Activated CD4-positive, alpha-beta memory T cell treated with anti-CD3 and anti-CD28 coated beads for 36 hours (primary cell): ENCODE measurements around the gene FAM3A. TPM values are rescaled to one million over a fixed set of nuclear protein-coding genes. Genes with fewer than 3 reads are reported as not detected.
"Not testable (repeated sequence)": the region's sequence is repeated elsewhere in the genome, so short reads cannot be mapped to it uniquely, and the experiment has no call there.

Experiments used
- CTCF ChIA-PET: fragments of 350-600 bp; sonication (Branson Sonifier 250); formaldehyde crosslinking; loops from one replicate; lab custom pipeline; 2021; ENCODE audit warnings: antibody characterized with exemption, inconsistent platforms; lab: Charles Lee
- POLR2A ChIA-PET: fragments of 350-600 bp; sonication (Branson Sonifier 250); formaldehyde crosslinking; loops from one replicate; lab custom pipeline; 2021; ENCODE audit warnings: antibody characterized with exemption; lab: Charles Lee
- DNase-seq: peaks from one replicate; pipeline ENCODE4 v3.0.0-alpha.2; 2020
- H3K27ac Mint-ChIP-seq: one replicate; pipeline ENCODE4 v1.8.0; 2021; ENCODE audit warnings: mixed read lengths
- H3K27me3 Mint-ChIP-seq: one replicate; pipeline ENCODE4 v1.8.0; 2021; ENCODE audit warnings: mixed read lengths
- H3K36me3 Mint-ChIP-seq: one replicate; pipeline ENCODE4 v1.8.0; 2021; ENCODE audit warnings: mixed read lengths
- H3K4me1 Mint-ChIP-seq: one replicate; pipeline ENCODE4 v1.8.0; 2021; ENCODE audit warnings: low read depth, mixed read lengths
- H3K4me3 Mint-ChIP-seq: one replicate; pipeline ENCODE4 v1.8.0; 2021; ENCODE audit warnings: mild to moderate bottlenecking, mixed read lengths
- H3K9me3 Mint-ChIP-seq: one replicate; pipeline ENCODE4 v1.8.0; 2021; ENCODE audit warnings: mixed read lengths
- intact Hi-C: fragments of 100-400 bp; cut with micrococcal nuclease; formaldehyde crosslinking; loops from one replicate; pipeline ENCODE4 v1.15.1; 2023
- total RNA-seq, 2 experiments: library from RNA; stranded (reverse); gene quantifications; one replicate each; pipeline ENCODE4 v1.2.3, GENCODE V29; 2021

Gene FAM3A
- total RNA-seq, 2 experiments from 2014 or later: 21.4 to 28.4 TPM

DNA sequence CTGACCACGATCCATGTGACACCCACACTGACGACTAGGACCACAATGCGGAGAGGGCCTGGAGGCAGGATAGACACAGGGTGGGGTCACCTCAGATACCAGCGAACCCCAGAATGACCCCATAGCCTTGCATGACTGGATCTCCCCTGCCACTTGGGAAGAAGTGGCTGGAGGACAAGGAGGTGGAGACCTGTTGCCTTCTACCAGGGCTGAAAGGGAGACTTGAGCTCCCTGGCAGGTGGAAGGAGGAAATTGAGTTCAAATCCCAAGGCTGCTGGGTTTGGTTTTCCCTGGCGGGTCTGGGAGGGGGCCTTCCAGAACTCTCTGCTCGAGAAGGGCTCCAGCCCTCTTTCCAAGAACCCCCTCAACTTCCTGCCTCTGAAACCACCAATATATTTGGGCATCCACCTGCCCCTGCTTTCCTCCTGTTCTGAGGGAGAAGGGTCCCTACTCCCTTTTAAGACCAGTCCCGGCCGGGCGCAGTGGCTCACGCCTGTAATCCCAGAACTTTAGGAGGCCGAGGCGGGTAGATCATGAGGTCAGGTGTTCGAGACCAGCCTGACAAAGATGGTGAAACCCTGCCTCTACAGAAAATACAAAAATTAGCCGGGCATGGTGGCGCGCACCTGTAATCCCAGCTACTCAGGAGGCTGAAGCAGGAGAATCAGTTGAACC, 3.0 kb downstream of the FAM3A start:
- ChIA-PET POLR2A (no interaction called here), CTCF (no interaction called here)
- Mint-ChIP-seq H3K9me3 (no peaks in the 10 kb centered on the region), H3K4me3 (no peak overlapping the region), H3K27ac (no peak overlapping the region), H3K27me3 (no peaks in the 10 kb centered on the region), H3K36me3 (peaks cover 10% of the 10 kb centered on the region), H3K4me1 (peaks cover 19% of the 10 kb centered on the region)
- intact Hi-C loops: no loop called here
- DNase-seq: no peak

DNA sequence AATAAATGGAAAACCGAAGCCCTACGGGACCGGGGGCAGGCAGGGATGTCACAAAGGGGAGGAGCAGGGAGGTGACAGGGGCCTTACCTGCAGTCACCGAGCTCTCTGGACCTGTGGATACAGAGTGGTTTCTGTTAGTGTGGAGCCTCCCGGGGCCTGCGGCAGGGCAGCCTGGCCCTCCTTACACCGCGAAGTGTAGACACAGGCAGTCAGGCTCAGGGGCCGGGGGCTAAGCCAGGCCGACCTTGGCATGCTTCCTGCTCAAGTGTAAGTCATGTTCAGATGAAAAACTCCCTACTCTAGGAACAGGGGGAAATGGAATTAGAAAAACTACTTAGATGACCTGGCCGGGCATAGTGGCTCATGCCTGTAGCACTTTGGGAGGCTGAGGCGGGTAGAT, 4.3 kb downstream of the FAM3A start:
- H3K36me3 Mint-ChIP-seq: peaks cover 10% of the 10 kb centered on the region
- H3K4me3 Mint-ChIP-seq: no peak overlapping the region
- peaks cover 19% of the 10 kb centered on the region for H3K4me1 Mint-ChIP-seq
- POLR2A ChIA-PET: no interaction called here
- peak overlapping the region; percentile 38 for H3K27ac Mint-ChIP-seq
- CTCF ChIA-PET: no interaction called here
- H3K9me3 Mint-ChIP-seq: no peaks in the 10 kb centered on the region
- DNase-seq: no peak
- no peaks in the 10 kb centered on the region for H3K27me3 Mint-ChIP-seq
- intact Hi-C loops: no loop called here

DNA sequence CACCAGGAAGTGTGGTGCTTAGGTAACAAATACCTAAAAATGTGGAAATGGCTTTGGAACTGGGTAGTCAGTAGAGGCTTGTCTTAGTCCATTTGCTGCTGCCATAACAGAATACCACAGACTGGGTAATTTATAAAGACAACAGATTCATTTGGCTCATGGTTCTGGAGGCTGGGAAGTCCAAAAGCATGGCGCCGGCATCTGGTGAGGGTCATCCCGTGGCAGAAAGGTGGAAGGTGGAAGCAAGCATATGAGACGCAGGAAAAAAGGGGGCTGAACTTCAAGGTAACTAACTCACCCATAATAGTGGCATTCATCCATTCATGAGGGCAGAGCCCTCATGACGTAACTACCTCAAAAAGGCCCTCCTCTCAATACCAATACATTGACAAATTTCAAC, 6.6 kb downstream of the FAM3A start:
- peaks cover 14% of the 10 kb centered on the region for H3K4me1 Mint-ChIP-seq
- peaks cover 12% of the 10 kb centered on the region for H3K36me3 Mint-ChIP-seq
- intact Hi-C loops: no loop called here
- POLR2A ChIA-PET: no interaction called here
- no peak for DNase-seq
- no peak overlapping the region for H3K4me3 Mint-ChIP-seq
- CTCF ChIA-PET: no interaction called here
- no peak overlapping the region for H3K27ac Mint-ChIP-seq
- H3K27me3 Mint-ChIP-seq: no peaks in the 10 kb centered on the region
- no peaks in the 10 kb centered on the region for H3K9me3 Mint-ChIP-seq

DNA sequence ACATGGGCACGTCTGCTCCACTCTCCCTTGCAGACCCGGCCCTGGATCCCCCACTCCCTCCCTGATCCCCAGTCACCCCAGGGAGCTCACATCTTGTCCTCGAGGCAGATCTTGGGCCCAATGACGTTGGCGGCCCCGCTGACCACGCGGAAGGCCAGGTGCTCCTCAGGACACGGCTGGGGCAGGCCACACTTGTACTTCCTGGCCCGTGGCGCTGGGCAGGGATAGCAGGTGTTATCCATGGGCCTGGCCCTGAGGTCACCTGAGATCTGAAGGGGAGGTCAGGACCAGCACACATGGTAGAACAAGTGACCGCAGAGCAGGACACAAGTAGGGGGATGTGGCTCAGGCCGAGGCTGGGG, 7.7 kb downstream of the FAM3A start:
- no peaks in the 10 kb centered on the region for H3K27me3 Mint-ChIP-seq
- ChIA-PET POLR2A (no interaction called here), CTCF (no interaction called here)
- peaks cover 8% of the 10 kb centered on the region for H3K4me1 Mint-ChIP-seq
- H3K36me3 Mint-ChIP-seq: peaks cover 11% of the 10 kb centered on the region
- no peak overlapping the region for H3K4me3 Mint-ChIP-seq
- DNase-seq: no peak
- intact Hi-C loops: no loop called here
- no peak overlapping the region for H3K27ac Mint-ChIP-seq
- no peaks in the 10 kb centered on the region for H3K9me3 Mint-ChIP-seq

DNA sequence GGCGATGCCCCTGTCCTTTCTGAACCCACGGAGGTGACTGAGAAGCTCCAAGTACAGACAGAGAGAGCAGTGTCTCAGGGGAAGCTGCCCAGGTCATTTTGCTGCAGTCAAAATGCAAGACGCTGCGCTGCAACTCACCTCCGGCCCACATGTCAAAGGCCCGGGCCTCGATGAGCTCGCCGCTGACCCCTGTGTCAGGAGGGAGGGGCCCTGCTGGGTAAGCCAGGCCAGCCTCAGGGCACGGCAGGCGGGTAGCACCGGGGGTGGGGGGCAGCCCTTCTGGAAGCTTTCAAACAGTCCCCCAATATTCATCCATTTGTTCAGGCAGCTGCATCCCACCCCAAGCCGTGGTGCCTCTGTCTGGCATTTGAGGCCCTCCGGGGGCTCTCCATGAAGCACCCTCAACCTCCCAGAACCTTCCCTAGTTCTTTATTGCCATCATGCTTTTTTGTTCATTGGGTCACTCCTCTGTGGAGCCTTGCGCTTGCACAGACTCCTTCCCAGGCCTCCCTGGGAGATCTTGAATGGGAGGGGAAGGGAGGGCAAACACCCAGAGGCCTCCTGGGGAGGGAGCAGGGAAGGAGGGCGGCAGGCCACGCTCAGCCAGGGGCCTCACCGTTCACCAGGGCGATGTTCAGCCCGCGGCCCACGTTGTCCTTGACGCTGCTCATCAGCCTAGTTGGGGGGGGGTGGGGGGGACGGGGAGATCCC, 8.2 kb downstream of the FAM3A start:
- Mint-ChIP-seq H3K36me3 (peaks cover 11% of the 10 kb centered on the region), H3K9me3 (no peaks in the 10 kb centered on the region), H3K4me3 (no peak overlapping the region), H3K27ac (no peak overlapping the region), H3K4me1 (peaks cover 8% of the 10 kb centered on the region), H3K27me3 (no peaks in the 10 kb centered on the region)
- ChIA-PET POLR2A (no interaction called here), CTCF (no interaction called here)
- intact Hi-C loops: no loop called here
- no peak for DNase-seq

DNA sequence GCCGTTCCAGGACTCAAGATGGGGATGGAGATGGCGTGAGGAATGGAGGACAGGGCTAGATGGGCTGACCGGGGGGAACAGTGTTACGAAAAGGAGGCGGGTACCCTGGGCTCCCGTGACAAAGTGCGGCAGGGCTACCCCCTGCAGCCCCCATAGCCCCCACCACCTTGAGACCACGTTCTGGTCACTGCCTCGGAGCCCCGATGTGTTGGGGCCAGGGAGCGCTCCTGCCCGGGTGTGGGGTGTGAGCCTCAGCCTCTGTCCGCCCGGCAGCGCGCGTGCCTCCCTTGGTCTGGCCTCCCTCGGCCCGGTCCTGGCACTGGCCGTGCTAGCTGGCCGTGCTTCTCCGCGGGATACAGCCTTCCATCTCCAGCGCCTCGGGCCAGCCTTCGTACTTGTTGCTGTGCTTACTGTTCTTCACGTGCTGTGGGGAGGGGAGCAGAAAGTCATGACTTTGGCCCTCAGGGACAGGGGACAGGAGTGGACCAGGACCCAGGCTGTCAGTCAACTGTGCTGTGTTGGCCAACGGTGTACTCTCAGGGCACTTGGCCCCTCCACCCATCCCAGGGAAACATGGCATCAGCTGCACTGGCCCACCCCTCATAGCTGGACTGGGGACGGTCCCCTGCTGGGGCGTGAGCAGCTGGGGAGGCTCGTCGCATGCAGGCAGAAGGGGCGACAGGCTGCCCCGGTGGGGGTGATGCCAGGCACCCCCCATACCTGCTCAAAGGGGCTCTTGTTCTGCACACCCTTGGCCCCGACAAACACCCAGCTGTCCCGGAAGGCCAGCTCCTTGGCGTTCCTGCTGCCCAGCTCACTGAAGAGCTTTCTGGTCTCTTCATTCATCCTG, 9.3 kb downstream of the FAM3A start:
- H3K27ac Mint-ChIP-seq: no peak overlapping the region
- H3K27me3 Mint-ChIP-seq: no peaks in the 10 kb centered on the region
- DNase-seq: no peak
- H3K4me3 Mint-ChIP-seq: no peak overlapping the region
- POLR2A ChIA-PET: no interaction called here
- H3K36me3 Mint-ChIP-seq: peaks cover 11% of the 10 kb centered on the region
- H3K4me1 Mint-ChIP-seq: peaks cover 6% of the 10 kb centered on the region
- CTCF ChIA-PET: no interaction called here
- no peaks in the 10 kb centered on the region for H3K9me3 Mint-ChIP-seq
- intact Hi-C loops: no loop called here

DNA sequence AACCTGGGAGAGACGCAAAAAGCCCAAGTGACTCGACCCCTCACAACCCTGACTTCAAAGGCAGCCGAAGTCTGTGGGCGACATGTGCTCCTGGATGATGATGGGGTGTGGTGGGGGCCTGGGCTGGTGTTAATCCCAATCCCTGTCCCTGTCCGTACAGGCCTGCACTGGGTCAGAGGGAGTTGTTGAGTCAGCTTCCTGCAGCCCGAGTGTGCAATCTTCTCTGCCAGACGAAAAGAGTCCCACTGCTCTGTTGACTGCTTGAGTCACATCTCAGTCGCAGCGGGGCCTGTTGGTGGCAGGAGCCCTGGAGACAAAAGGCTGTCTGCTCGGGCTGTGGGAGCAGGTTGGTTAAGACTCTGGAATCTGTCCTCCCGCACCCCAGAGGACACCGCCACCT, 10.3 kb downstream of the FAM3A start:
- H3K27ac Mint-ChIP-seq: no peak overlapping the region
- intact Hi-C loops: no loop called here
- POLR2A ChIA-PET: no interaction called here

DNA sequence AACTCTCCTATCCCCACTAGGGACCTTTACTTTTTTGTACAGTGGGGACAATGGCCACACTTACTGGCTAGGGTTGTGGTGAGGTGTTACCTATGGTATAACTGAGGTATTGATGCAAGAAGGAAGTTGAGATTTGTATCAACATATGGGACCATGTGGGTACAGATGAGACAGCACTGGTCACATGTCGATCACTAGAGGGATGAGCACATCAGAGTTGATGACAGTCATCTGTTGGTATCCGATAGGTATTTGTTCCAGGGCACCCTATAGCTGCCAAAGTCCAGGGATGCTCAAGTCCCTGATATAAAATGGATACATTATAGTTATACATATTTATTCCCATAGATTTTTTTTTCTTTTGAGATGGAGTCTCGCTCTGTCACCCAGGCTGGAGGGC, 13.0 kb downstream of the FAM3A start:
- H3K36me3 Mint-ChIP-seq: peaks cover 2% of the 10 kb centered on the region

More for the DNA sequence above, 10.3 kb downstream of the FAM3A start:
- H3K4me3 Mint-ChIP-seq: no peak overlapping the region
- DNase-seq: no peak
- no peaks in the 10 kb centered on the region for H3K9me3 Mint-ChIP-seq
- CTCF ChIA-PET: no interaction called here
- no peaks in the 10 kb centered on the region for H3K27me3 Mint-ChIP-seq
- no peaks in the 10 kb centered on the region for H3K4me1 Mint-ChIP-seq
- peaks cover 8% of the 10 kb centered on the region for H3K36me3 Mint-ChIP-seq

DNA sequence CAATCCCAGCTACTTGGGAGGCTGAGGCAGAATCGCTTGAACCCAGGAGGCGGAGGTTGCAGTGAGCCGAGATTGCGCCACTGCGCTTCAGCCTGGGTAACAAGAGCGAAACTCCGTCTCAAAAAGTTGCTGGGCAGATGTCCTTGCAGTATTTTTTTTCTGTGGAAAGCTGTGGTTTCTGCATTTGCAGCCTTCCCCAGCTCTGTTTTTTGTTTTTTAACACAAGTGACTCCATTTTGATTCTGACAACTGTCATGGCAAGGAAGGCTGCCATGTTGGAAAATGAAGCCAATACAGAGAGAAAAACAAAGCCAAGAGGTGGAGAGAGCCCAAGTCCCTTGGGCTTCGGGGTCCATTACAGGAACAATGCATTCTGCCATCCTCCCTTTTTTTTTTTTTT, 13.9 kb downstream of the FAM3A start:
- intact Hi-C loops: no loop called here
- CTCF ChIA-PET: no interaction called here
- no peak for DNase-seq
- no peaks in the 10 kb centered on the region for H3K27me3 Mint-ChIP-seq
- POLR2A ChIA-PET: interaction anchor here (1.2 kb wide), 1 partner anchor 104 kb away, joined by 6 read pairs; no protein-coding TSS in a partner anchor
- H3K4me1 Mint-ChIP-seq: no peaks in the 10 kb centered on the region
- no peak overlapping the region for H3K4me3 Mint-ChIP-seq
- no peak overlapping the region for H3K27ac Mint-ChIP-seq
- peaks cover 2% of the 10 kb centered on the region for H3K36me3 Mint-ChIP-seq
- no peaks in the 10 kb centered on the region for H3K9me3 Mint-ChIP-seq

More for the DNA sequence above, 13.0 kb downstream of the FAM3A start:
- intact Hi-C loops: no loop called here
- Mint-ChIP-seq H3K4me1 (no peaks in the 10 kb centered on the region), H3K27me3 (no peaks in the 10 kb centered on the region), H3K9me3 (no peaks in the 10 kb centered on the region), H3K4me3 (no peak overlapping the region), H3K27ac (no peak overlapping the region)
- POLR2A ChIA-PET: no interaction called here
- CTCF ChIA-PET: no interaction called here
- DNase-seq: no peak

DNA sequence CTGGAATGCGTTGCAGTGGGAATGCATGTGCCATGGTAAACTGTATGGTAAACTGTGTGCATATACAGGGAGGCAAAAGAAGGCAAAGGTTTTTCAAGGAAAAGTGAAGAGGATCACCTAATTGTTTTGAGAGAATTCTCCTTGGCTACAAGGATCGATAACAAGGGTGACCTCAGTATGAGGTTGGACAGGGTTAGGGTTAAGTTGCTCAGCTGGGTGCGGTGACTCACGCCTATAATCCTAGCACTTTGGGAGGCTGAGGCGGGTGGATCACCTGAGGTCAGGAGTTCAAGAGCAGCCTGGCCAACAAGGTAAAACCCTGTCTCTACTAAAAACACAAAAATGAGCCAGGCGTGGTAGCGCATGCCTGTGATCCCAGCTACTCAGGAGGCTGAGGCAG, 14.6 kb downstream of the FAM3A start:
- H3K4me3 Mint-ChIP-seq, H3K4me1 Mint-ChIP-seq, H3K9me3 Mint-ChIP-seq, CTCF ChIA-PET, H3K36me3 Mint-ChIP-seq, intact Hi-C loops, H3K27ac Mint-ChIP-seq, DNase-seq, H3K27me3 Mint-ChIP-seq: not testable (repeated sequence)
- POLR2A ChIA-PET: interaction anchor here (1.2 kb wide), 1 partner anchor 104 kb away, joined by 6 read pairs; no protein-coding TSS in a partner anchor

DNA sequence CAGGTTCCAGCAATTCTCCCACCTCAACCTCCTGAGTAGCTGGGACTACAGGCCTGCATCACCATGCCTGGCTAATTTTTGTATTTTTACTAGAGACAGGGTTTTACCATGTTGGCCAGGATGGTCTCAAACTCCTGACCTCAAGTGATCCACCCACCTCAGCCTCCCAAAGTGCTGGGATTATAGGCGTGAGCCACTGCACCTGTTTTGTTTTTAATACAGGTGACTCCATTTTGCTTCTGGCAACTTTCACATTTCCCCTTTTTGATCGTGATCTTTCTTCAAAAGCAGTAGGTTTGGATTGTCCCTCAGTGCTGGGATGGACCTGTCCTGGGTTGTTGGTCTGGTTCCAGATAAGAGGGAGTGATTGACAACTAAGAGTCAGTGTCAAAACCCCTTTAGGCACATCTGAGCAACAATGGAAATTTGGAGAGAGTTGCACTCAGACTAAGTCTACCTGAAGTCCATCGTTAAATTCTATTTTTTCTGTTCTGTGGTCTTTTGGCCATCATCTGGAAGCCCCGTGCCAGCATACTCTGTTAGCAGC, 19.4 kb downstream of the FAM3A start:
- CTCF ChIA-PET: interaction anchor here (1.7 kb wide), 1 partner anchor 31 kb away, joined by 3 read pairs; no protein-coding TSS in a partner anchor
- H3K9me3 Mint-ChIP-seq, POLR2A ChIA-PET, H3K36me3 Mint-ChIP-seq, H3K27ac Mint-ChIP-seq, DNase-seq, H3K27me3 Mint-ChIP-seq, H3K4me3 Mint-ChIP-seq, intact Hi-C loops, H3K4me1 Mint-ChIP-seq: not testable (repeated sequence)

DNA sequence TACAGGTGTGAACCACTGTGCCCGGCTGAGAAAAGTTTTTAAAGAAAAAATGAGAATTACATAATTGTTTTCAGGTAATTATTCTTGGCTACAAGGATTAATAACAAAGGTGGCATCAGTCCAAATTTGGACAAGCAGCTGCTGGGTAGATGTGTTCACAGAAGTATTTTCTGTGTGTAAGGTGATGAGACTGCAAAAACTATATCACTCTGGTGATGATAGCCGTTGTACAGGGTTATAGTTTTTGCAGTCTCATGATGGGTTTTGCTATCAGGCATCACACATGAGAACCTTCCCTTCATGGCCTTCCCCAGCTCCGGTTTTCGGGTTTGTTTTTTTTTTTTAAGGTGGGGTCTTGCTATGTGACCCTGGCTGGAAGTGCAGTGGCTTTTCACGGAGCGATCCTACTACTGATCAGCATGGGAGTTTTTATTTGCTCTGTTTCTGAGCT, 20.5 kb downstream of the FAM3A start:
- ChIA-PET POLR2A (no interaction called here), CTCF (no interaction called here)
- no peaks in the 10 kb centered on the region for H3K36me3 Mint-ChIP-seq
- no peaks in the 10 kb centered on the region for H3K9me3 Mint-ChIP-seq
- no peak for DNase-seq
- intact Hi-C loops: no loop called here
- H3K27me3 Mint-ChIP-seq: no peaks in the 10 kb centered on the region
- peaks cover 3% of the 10 kb centered on the region for H3K4me1 Mint-ChIP-seq
- no peak overlapping the region for H3K4me3 Mint-ChIP-seq
- no peak overlapping the region for H3K27ac Mint-ChIP-seq
